Brain microvascular endothelial cell (primary cell): ENCODE data around the gene ADAM10.

Experiments used
- DNase-seq: peaks from one replicate; pipeline ENCODE4 v3.0.0-alpha.2; 2020
- H3K27ac ChIP-seq: fragments of 250-450 bp; sonication (Bioruptor Pico); 2 replicates; pipeline ENCODE4 v1.5.1; 2020; ENCODE audit warnings: mild to moderate bottlenecking, moderate library complexity
- H3K27me3 ChIP-seq: fragments of 250-450 bp; sonication (Bioruptor Pico); replicated peaks from 2 replicates; pipeline ENCODE4 v1.5.1; 2020; ENCODE audit warnings: mild to moderate bottlenecking
- H3K36me3 ChIP-seq: fragments of 250-450 bp; sonication (Bioruptor Pico); replicated peaks from 2 replicates; pipeline ENCODE4 v1.5.1; 2020; ENCODE audit warnings: mild to moderate bottlenecking
- H3K4me3 ChIP-seq: 2 replicates; pipeline ENCODE4 v1.5.1; 2011; ENCODE audit warnings: low read depth, mild to moderate bottlenecking, control low read depth, low read length, moderate library complexity
- in situ Hi-C: cut with HindIII; loops from 2 replicates; pipeline ENCODE4 v1.10.0; 2017; ENCODE audit warnings: low sequenced_read_pairs, low pct_ligation_motif_present
- TF ChIP-seq, protein P1 (sequence below): IDR thresholded peaks from 2 replicates; pipeline ENCODE4 v1.5.1; 2011; ENCODE audit warnings: low read depth, mild to moderate bottlenecking, moderate library complexity, low read length, control low read depth, inconsistent platforms; ENCODE audit errors: missing control alignments

The ADAM10 gene

DNA sequence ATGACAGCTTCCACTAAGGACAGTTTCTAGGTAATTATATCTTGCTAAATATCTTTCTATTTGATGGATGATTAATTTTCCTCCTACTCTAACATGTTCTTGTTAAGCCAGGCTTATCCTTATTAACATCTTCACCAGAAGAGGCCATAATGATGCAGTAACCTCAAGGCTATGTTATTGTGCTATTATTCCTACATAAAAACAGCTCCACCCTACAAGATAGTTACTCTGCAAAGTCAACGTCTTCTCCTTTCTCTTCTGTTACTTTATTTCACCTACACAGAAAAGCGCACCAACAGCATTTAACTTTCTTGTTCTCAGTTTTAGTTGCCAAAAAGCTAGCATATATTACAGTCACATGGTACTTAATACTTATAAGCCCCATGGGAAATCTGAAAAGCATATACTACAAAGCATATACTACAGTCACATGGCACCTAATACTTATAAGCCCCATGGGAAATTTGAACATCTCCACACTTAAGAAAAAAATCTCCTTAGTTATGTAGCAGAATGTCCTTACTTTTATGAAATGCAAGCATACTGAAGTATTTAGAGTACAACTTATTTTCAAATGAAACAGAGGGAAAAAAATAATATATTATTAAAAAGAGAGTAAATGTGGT lies 13.4 kb downstream of the ADAM10 start:
- H3K36me3 ChIP-seq, result no peaks in the 10 kb centered on the region
- TF ChIP-seq, protein P1, sequence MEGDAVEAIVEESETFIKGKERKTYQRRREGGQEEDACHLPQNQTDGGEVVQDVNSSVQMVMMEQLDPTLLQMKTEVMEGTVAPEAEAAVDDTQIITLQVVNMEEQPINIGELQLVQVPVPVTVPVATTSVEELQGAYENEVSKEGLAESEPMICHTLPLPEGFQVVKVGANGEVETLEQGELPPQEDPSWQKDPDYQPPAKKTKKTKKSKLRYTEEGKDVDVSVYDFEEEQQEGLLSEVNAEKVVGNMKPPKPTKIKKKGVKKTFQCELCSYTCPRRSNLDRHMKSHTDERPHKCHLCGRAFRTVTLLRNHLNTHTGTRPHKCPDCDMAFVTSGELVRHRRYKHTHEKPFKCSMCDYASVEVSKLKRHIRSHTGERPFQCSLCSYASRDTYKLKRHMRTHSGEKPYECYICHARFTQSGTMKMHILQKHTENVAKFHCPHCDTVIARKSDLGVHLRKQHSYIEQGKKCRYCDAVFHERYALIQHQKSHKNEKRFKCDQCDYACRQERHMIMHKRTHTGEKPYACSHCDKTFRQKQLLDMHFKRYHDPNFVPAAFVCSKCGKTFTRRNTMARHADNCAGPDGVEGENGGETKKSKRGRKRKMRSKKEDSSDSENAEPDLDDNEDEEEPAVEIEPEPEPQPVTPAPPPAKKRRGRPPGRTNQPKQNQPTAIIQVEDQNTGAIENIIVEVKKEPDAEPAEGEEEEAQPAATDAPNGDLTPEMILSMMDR, result no peak
- no peak overlapping the region for H3K4me3 ChIP-seq
- no peak for DNase-seq
- in situ Hi-C loops, result no loop called here
- H3K27me3 ChIP-seq, result no peaks in the 10 kb centered on the region
- no peak overlapping the region for H3K27ac ChIP-seq

- Histone ChIP-seq H3K36me3 (no peaks in the 10 kb centered on the region), H3K27ac (no peak overlapping the region), H3K4me3 (no peak overlapping the region), H3K27me3 (no peaks in the 10 kb centered on the region)
- TF ChIP-seq, protein P1, result no peak
- in situ Hi-C loops, result no loop called here
- DNase-seq, result no peak
These were observed 14.6 kb downstream of the ADAM10 start for GRCh38 chr15:58734859-58735258.

DNA sequence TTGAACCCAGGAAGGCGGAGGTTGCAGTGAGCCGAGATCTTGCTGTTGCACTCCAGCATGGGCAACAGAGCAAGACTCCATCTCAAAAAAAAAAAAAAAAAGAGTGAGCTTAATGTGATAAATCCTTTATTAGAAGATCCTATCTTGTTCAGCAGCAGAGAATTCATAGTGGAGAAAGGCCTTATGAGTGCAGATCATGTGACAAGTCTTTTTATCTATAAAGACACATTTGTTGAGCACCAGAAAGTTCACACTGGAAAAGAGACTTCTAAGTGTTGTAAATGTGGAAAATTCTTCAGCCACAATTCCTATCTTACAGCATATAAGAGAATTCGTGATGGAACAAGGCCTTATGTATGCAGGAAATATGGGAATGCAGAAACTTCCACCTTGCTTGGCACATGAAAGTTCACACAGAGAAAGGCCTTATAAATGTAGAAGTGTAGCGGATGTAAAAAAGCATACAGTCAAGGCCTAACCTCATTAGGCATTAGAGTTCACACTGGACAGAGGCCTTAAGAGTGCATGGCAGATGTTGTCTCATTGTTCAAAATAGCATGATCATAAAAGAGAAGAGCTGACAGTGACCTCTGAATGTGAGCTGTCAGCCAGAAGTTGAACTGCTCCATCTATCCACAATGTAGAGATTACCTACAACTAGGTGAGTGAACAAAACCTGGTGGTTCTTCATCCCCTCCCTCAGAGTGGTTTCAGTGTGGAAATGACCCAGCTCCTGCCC lies 16.7 kb downstream of the ADAM10 start:
- H3K36me3 ChIP-seq, result no peaks in the 10 kb centered on the region
- no peak overlapping the region for H3K4me3 ChIP-seq
- H3K27me3 ChIP-seq, result no peaks in the 10 kb centered on the region
- H3K27ac ChIP-seq, result peak overlapping the region; percentile 66
- in situ Hi-C loops, result no loop called here
- no peak for DNase-seq
- TF ChIP-seq, protein P1, result no peak

DNA sequence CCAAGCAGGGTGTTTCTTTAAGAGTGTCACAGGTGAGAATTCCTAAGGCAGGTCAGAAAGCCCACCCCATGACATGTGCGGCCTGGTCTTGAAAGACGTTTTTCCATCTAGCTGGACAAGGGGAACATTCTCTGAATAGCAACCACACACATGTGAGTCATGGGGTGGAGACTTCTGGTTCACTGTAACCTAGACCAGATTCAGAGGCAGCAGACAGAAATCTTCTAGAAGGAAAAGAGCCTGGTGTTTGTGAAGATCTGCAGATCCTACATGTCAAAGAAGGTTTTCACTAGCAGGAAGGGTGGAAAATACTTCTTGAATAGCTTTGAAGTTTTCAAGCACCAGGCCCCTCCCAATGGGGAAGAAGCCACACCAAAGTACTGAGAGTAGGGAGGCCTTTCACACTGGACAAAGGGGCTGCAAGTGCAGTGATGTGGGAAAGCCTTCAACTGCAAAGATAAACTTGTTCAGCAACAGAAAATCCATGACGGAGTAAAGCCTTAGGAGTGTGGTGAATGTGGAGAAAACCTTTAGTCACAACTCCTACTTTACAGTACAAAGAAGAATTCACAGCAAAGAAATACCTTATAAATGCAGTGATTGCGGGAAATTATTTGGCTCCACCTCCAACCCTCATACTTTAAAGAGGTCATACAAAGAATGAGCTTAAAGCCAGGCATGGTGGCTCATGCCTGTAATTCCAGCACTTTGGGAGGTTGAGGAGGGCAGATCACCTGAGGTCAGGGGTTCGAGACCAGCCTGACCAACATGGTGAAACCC lies 17.6 kb downstream of the ADAM10 start:
- DNase-seq, result peak; percentile 80
- no peaks in the 10 kb centered on the region for H3K27me3 ChIP-seq
- no peak overlapping the region for H3K4me3 ChIP-seq
- H3K36me3 ChIP-seq, result no peaks in the 10 kb centered on the region
- in situ Hi-C loops, result no loop called here
- TF ChIP-seq, protein P1, result no peak
- H3K27ac ChIP-seq, result peak overlapping the region; percentile 66

- in situ Hi-C loops, result no loop called here
- Histone ChIP-seq H3K4me3 (no peak overlapping the region), H3K27me3 (no peaks in the 10 kb centered on the region), H3K27ac (no peak overlapping the region), H3K36me3 (no peaks in the 10 kb centered on the region)
- no peak for DNase-seq
- TF ChIP-seq, protein P1, result no peak
These were observed 22.6 kb downstream of the ADAM10 start for GRCh38 chr15:58726867-58727266.
